ENCODE results near the gene PCDH7.

PCDH7 gene

DNA sequence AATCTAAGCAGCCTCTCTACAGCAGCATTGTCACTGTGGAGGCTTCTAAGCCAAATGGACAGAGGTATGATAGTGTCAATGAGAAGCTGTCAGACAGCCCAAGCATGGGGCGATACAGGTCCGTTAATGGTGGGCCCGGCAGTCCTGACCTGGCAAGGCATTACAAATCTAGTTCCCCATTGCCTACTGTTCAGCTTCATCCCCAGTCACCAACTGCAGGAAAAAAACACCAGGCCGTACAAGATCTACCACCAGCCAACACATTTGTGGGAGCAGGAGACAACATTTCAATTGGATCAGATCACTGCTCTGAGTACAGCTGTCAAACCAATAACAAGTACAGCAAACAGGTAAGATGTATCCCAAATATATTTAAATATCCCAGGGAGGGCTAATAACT lies 4.1 kb downstream of the PCDH7 start:
- Histone ChIP-seq H3K9me3 (ENCODE audit: low read length) (no peaks in the 10 kb centered on the region), H3K79me2 (ENCODE audit: insufficient read depth, low read length) (no peaks in the 10 kb centered on the region), H3K27me3 (ENCODE audit: insufficient read depth, low read length) (no peaks in the 10 kb centered on the region), H3K36me3 (ENCODE audit: insufficient read depth, low read length) (no peaks in the 10 kb centered on the region), H4K20me1 (ENCODE audit: insufficient read depth, low read length) (no peaks in the 10 kb centered on the region), H3K9ac (ENCODE audit: low read length) (no peak overlapping the region), H3F3A (ENCODE audit: insufficient read depth, low read length) (no peaks in the 10 kb centered on the region), H2AFZ (ENCODE audit: low read length) (no peak overlapping the region), H3K9me2 (ENCODE audit: low read depth, low read length) (no peaks in the 10 kb centered on the region), H3K4me1 (ENCODE audit: insufficient read depth, low read length, severe bottlenecking) (no peaks in the 10 kb centered on the region), H3K27ac (ENCODE audit: low read depth, low read length, poor library complexity, severe bottlenecking) (no peak overlapping the region), H3K4me2 (ENCODE audit: low read length) (no peak overlapping the region), H3K4me3 (ENCODE audit: low read depth, low read length, poor library complexity, severe bottlenecking) (no peak overlapping the region)
- TF ChIP-seq, protein P1, sequence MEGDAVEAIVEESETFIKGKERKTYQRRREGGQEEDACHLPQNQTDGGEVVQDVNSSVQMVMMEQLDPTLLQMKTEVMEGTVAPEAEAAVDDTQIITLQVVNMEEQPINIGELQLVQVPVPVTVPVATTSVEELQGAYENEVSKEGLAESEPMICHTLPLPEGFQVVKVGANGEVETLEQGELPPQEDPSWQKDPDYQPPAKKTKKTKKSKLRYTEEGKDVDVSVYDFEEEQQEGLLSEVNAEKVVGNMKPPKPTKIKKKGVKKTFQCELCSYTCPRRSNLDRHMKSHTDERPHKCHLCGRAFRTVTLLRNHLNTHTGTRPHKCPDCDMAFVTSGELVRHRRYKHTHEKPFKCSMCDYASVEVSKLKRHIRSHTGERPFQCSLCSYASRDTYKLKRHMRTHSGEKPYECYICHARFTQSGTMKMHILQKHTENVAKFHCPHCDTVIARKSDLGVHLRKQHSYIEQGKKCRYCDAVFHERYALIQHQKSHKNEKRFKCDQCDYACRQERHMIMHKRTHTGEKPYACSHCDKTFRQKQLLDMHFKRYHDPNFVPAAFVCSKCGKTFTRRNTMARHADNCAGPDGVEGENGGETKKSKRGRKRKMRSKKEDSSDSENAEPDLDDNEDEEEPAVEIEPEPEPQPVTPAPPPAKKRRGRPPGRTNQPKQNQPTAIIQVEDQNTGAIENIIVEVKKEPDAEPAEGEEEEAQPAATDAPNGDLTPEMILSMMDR (IDR thresholded peaks at IDR 0.05; ENCODE audit: low read length): no peak
- TF ChIP-seq EZH2 (IDR thresholded peaks at IDR 0.05; ENCODE audit: borderline replicate concordance, low read length): no peak

DNA sequence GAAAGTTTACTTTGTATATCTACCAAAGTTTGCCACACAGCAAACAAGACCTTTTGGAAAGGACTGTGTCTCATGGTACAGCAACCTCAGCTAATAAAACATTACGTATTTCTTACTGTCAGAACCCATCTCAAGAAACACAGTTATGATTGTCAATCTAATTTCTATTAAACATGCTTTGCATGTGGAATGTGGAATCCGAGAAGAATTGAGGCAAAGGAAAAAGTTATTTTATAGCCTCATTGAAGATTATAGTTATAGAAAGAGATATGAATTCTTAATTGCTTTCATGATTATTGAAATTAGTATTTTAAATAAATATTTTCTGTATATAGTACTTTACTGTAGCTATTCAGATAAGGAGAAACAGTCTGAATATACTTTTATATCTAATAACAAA lies 5.4 kb downstream of the PCDH7 start:
- TF ChIP-seq, protein P1 (IDR thresholded peaks at IDR 0.05; ENCODE audit: low read length): no peak
- no peak for TF ChIP-seq EZH2 (IDR thresholded peaks at IDR 0.05; ENCODE audit: borderline replicate concordance, low read length)
- no peak overlapping the region for H3K4me3 ChIP-seq (ENCODE audit: low read depth, low read length, poor library complexity, severe bottlenecking)
- no peak overlapping the region for H3K4me2 ChIP-seq (ENCODE audit: low read length)
- no peaks in the 10 kb centered on the region for H3K9me3 ChIP-seq (ENCODE audit: low read length)
- H3K4me1 ChIP-seq (ENCODE audit: insufficient read depth, low read length, severe bottlenecking): no peaks in the 10 kb centered on the region
- H3F3A ChIP-seq (ENCODE audit: insufficient read depth, low read length): no peaks in the 10 kb centered on the region
- H3K9me2 ChIP-seq (ENCODE audit: low read depth, low read length): no peaks in the 10 kb centered on the region
- no peak overlapping the region for H2AFZ ChIP-seq (ENCODE audit: low read length)
- no peaks in the 10 kb centered on the region for H3K27me3 ChIP-seq (ENCODE audit: insufficient read depth, low read length)
- H3K79me2 ChIP-seq (ENCODE audit: insufficient read depth, low read length): no peaks in the 10 kb centered on the region
- no peaks in the 10 kb centered on the region for H4K20me1 ChIP-seq (ENCODE audit: insufficient read depth, low read length)
- no peak overlapping the region for H3K27ac ChIP-seq (ENCODE audit: low read depth, low read length, poor library complexity, severe bottlenecking)
- no peak overlapping the region for H3K9ac ChIP-seq (ENCODE audit: low read length)
- no peaks in the 10 kb centered on the region for H3K36me3 ChIP-seq (ENCODE audit: insufficient read depth, low read length)

DNA sequence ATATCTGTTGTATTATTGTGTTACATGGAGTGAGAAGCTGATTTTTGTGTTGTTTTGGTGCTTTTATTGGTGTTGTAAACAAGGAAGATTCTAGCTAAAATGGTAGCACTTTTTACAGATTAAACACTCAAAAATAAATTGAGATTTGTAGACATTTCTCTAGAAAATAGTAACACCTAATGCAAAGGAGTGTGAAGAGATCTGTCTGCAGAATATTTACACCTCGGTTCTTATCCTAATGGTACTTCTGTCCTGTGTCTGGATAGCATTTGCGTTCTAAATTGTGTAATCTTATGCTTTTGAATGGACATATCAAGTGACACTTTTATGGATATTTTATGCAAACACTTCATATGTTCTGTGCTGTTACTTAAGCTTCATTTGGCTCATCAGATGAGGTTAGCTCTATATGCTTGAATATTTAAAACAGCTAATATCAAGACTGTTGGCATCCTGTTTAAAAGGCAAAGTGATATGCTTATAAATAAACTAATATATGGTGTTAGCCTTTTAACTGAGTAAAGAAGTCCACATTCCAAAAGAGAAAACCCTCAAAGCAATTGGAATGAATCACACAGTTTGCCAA lies 6.0 kb downstream of the PCDH7 start:
- H3K9me3 ChIP-seq (ENCODE audit: low read length): no peaks in the 10 kb centered on the region
- no peaks in the 10 kb centered on the region for H3F3A ChIP-seq (ENCODE audit: insufficient read depth, low read length)
- H3K4me2 ChIP-seq (ENCODE audit: low read length): no peak overlapping the region
- no peaks in the 10 kb centered on the region for H3K27me3 ChIP-seq (ENCODE audit: insufficient read depth, low read length)
- no peaks in the 10 kb centered on the region for H3K4me1 ChIP-seq (ENCODE audit: insufficient read depth, low read length, severe bottlenecking)
- TF ChIP-seq, protein P1 (IDR thresholded peaks at IDR 0.05; ENCODE audit: low read length): no peak
- no peak for TF ChIP-seq EZH2 (IDR thresholded peaks at IDR 0.05; ENCODE audit: borderline replicate concordance, low read length)
- no peak overlapping the region for H3K27ac ChIP-seq (ENCODE audit: low read depth, low read length, poor library complexity, severe bottlenecking)
- no peaks in the 10 kb centered on the region for H4K20me1 ChIP-seq (ENCODE audit: insufficient read depth, low read length)
- H3K9me2 ChIP-seq (ENCODE audit: low read depth, low read length): no peaks in the 10 kb centered on the region
- H3K79me2 ChIP-seq (ENCODE audit: insufficient read depth, low read length): no peaks in the 10 kb centered on the region
- no peak overlapping the region for H2AFZ ChIP-seq (ENCODE audit: low read length)
- no peaks in the 10 kb centered on the region for H3K36me3 ChIP-seq (ENCODE audit: insufficient read depth, low read length)
- no peak overlapping the region for H3K9ac ChIP-seq (ENCODE audit: low read length)
- H3K4me3 ChIP-seq (ENCODE audit: low read depth, low read length, poor library complexity, severe bottlenecking): no peak overlapping the region

All from OCI-LY1 (cell line).